HepG2 (cell line): ENCODE measurements around the gene GFER. TPM values are rescaled to one million over a fixed set of nuclear protein-coding genes. Genes with fewer than 3 reads are reported as not detected.

ENCODE experiments used
- BCL6 ChIP-seq: IDR thresholded peaks from 2 replicates; pipeline ENCODE4 v1.6.1; 2016; ENCODE audit warnings: missing genetic modification reagents, missing compliant biosample characterization
- GLI4 ChIP-seq: sonication (generic); formaldehyde crosslinking; IDR thresholded peaks from 2 replicates; pipeline ENCODE4 v1.5.1; 2020; ENCODE audit warnings: missing genetic modification reagents, mild to moderate bottlenecking, moderate library complexity, borderline replicate concordance
- HOXA3 ChIP-seq: sonication (generic); formaldehyde crosslinking; IDR thresholded peaks from 2 replicates; pipeline ENCODE4 v1.5.0; 2020; ENCODE audit warnings: missing genetic modification reagents
- JARID2 ChIP-seq: sonication (generic); formaldehyde crosslinking; IDR thresholded peaks from 2 replicates; pipeline ENCODE4 v1.8.1; 2023; ENCODE audit warnings: missing genetic modification reagents, inconsistent platforms; ENCODE audit not compliant: insufficient replicate concordance
- MAF1 ChIP-seq: sonication (generic); formaldehyde crosslinking; IDR thresholded peaks from 2 replicates; pipeline ENCODE4 v1.5.0; 2020; ENCODE audit warnings: missing genetic modification reagents, borderline replicate concordance
- NFIB ChIP-seq: sonication (generic); formaldehyde crosslinking; IDR thresholded peaks from 2 replicates; pipeline ENCODE4 v1.9.0; 2021; ENCODE audit warnings: missing genetic modification reagents, mild to moderate bottlenecking, borderline replicate concordance
- NKX3-1 ChIP-seq: sonication (generic); formaldehyde crosslinking; IDR thresholded peaks from 2 replicates; pipeline ENCODE4 v1.5.0; 2020; ENCODE audit warnings: missing genetic modification reagents
- ONECUT2 ChIP-seq: sonication (generic); formaldehyde crosslinking; IDR thresholded peaks from 2 replicates; pipeline ENCODE4 v1.4.0; 2020; ENCODE audit warnings: missing genetic modification reagents
- PATZ1 ChIP-seq: sonication (generic); formaldehyde crosslinking; IDR thresholded peaks from 2 replicates; pipeline ENCODE4 v1.4.0; 2020; ENCODE audit warnings: missing genetic modification reagents
- RBM22 ChIP-seq: fragments of 200-400 bp; formaldehyde crosslinking; optimal IDR thresholded peaks from 2 replicates; pipeline ENCODE3; 2017; ENCODE audit warnings: mild to moderate bottlenecking, low read length, moderate library complexity
- REXO4 ChIP-seq: sonication (generic); formaldehyde crosslinking; IDR thresholded peaks from 2 replicates; pipeline ENCODE4 v1.8.0; 2022; ENCODE audit warnings: missing genetic modification reagents, mild to moderate bottlenecking, borderline replicate concordance
- RFX5 ChIP-seq: IDR thresholded peaks from 2 replicates; pipeline ENCODE4 v1.6.1; 2011; ENCODE audit warnings: low read depth, low read length, improper control_type of control experiment
- SAP130 ChIP-seq: IDR thresholded peaks from 2 replicates; pipeline ENCODE4 v1.6.1; 2016; ENCODE audit warnings: low read depth
- SOX13 ChIP-seq, 3 experiments: fragments of 450-650 bp in 1 of 3; sonication (generic) in 1 of 3; formaldehyde crosslinking in 1 of 3; IDR thresholded peaks in 2 of 3; conservative IDR thresholded peaks in 1 of 3; 2 replicates each; pipeline versions ENCODE4 v1.5.0 to v1.6.1; 2016 to 2020; ENCODE audit warnings: antibody characterized with exemption in 1 of 3, mild to moderate bottlenecking in 1 of 3, missing compliant biosample characterization in 1 of 3, missing genetic modification reagents in 1 of 3, moderate library complexity in 1 of 3
- SP140L ChIP-seq: sonication (generic); formaldehyde crosslinking; IDR thresholded peaks from 2 replicates; pipeline ENCODE4 v1.4.0; 2020; ENCODE audit warnings: missing genetic modification reagents, borderline replicate concordance
- SRY ChIP-seq: sonication (generic); formaldehyde crosslinking; IDR thresholded peaks from 2 replicates; pipeline ENCODE4 v1.8.0; 2022; ENCODE audit warnings: mild to moderate bottlenecking, missing genetic modification reagents
- TBX2 ChIP-seq: sonication (generic); formaldehyde crosslinking; IDR thresholded peaks from 2 replicates; pipeline ENCODE4 v1.5.0; 2020; ENCODE audit warnings: missing genetic modification reagents, mild to moderate bottlenecking, borderline replicate concordance
- TEAD3 ChIP-seq: optimal IDR thresholded peaks from 2 replicates; pipeline ENCODE3; 2016; ENCODE audit warnings: borderline replicate concordance
- XRCC5 ChIP-seq: fragments of 200-400 bp; formaldehyde crosslinking; optimal IDR thresholded peaks from 2 replicates; pipeline ENCODE3; 2017; ENCODE audit warnings: mild to moderate bottlenecking, low read length
- ZNF329 ChIP-seq: sonication (generic); formaldehyde crosslinking; IDR thresholded peaks from 2 replicates; pipeline ENCODE4 v1.9.0; 2021; ENCODE audit warnings: low read depth, mild to moderate bottlenecking, missing genetic modification reagents
- ZNF574 ChIP-seq: sonication (generic); formaldehyde crosslinking; IDR thresholded peaks from 2 replicates; pipeline ENCODE4 v1.4.0; 2020; ENCODE audit warnings: missing genetic modification reagents
- ZNF619 ChIP-seq: sonication (generic); formaldehyde crosslinking; IDR thresholded peaks from 2 replicates; pipeline ENCODE4 v1.4.0; 2020; ENCODE audit warnings: mild to moderate bottlenecking, missing genetic modification reagents
- ZSCAN12 ChIP-seq: sonication (generic); formaldehyde crosslinking; IDR thresholded peaks from 2 replicates; pipeline ENCODE4 v1.9.0; 2021; ENCODE audit warnings: mild to moderate bottlenecking, missing genetic modification reagents
- ZSCAN21 ChIP-seq: sonication (generic); formaldehyde crosslinking; IDR thresholded peaks from 2 replicates; pipeline ENCODE4 v1.8.0; 2022; ENCODE audit warnings: mild to moderate bottlenecking, missing genetic modification reagents, moderate library complexity, borderline replicate concordance
- polyA plus RNA-seq, 8 experiments: library from polyadenylated mRNA; depleted of rRNA in 3 of 8; stranded (reverse) in 7 of 8; unstranded in 1 of 8; fragments of >200 nt; fragmentation: Illumina TruSeq in 4 of 8; extraction: Trizol in 4 of 8; gene quantifications; 2 replicates each; pipeline versions ENCODE4 v1.2.1 to v1.2.3, GENCODE V29; 2011 to 2016; ENCODE audit warnings: low read depth in 4 of 8, missing spikeins in 1 of 8, mixed read lengths in 1 of 8; ENCODE audit not compliant: insufficient read depth in 1 of 8
- total RNA-seq, 5 experiments: library from RNA; depleted of rRNA; stranded (reverse); fragments of >200 nt; fragmentation: Illumina TruSeq; extraction: Trizol; gene quantifications; 2 replicates each; pipeline ENCODE4 v1.2.3, GENCODE V29; 2016; ENCODE audit warnings: low read depth in 1 of 5
- TF ChIP-seq, protein P1 (sequence below): sonication (generic); formaldehyde crosslinking; IDR thresholded peaks from 2 replicates; pipeline ENCODE4 v1.5.0; 2020; ENCODE audit warnings: mild to moderate bottlenecking, missing genetic modification reagents, moderate library complexity

The GFER gene
- total and polyA plus RNA-seq, 2 of the 13 experiments (the other 11 are each of a cell fraction or from before 2014, with no cell fraction given) = 28.6 to 71.7 TPM

GRCh38 chr16:2016407-2016922, 32.5 kb downstream of the GFER start (continued):
- TF ChIP-seq SOX13 (IDR thresholded peaks at IDR 0.05) = no peak
- no peak for TF ChIP-seq SOX13 (CRISPR knock-in tag; conservative IDR thresholded peaks at IDR 0.05 in 1 of 2, IDR thresholded peaks at IDR 0.05 in 1 of 2)
- TF ChIP-seq TBX2 (CRISPR knock-in tag) = no peak
- TF ChIP-seq RBM22 = no peak
- TF ChIP-seq HOXA3 (CRISPR knock-in tag) = 0 out of 2 replicates have a peak, but pooled peaks have one; percentile 5
- TF ChIP-seq ONECUT2 (CRISPR knock-in tag) = no peak
- TF ChIP-seq JARID2 (CRISPR knock-in tag) = no peak
- TF ChIP-seq SRY (CRISPR knock-in tag) = no peak
- TF ChIP-seq SAP130 (CRISPR knock-in tag) = peak; percentile 40
- TF ChIP-seq REXO4 (CRISPR knock-in tag) = no peak
- TF ChIP-seq GLI4 (CRISPR knock-in tag) = no peak
- no peak for TF ChIP-seq NFIB
- TF ChIP-seq SP140L (CRISPR knock-in tag) = no peak
- peak; percentile 37; the same call in 1 of the 2 replicates for TF ChIP-seq BCL6 (CRISPR knock-in tag)
- peak; percentile 64; the same call in 1 of the 2 replicates for TF ChIP-seq PATZ1 (CRISPR knock-in tag)
- no peak for TF ChIP-seq ZNF619 (CRISPR knock-in tag)
- no peak for TF ChIP-seq NKX3-1 (CRISPR knock-in tag)
- TF ChIP-seq ZSCAN12 (CRISPR knock-in tag) = no peak
- TF ChIP-seq ZNF329 = no peak
- no peak for TF ChIP-seq RFX5
- peak; percentile 23 for TF ChIP-seq XRCC5
- TF ChIP-seq TEAD3 (CRISPR knock-in tag) = no peak
- TF ChIP-seq MAF1 (CRISPR knock-in tag) = no peak
- no peak for TF ChIP-seq ZSCAN21 (CRISPR knock-in tag)
- TF ChIP-seq, protein P1, sequence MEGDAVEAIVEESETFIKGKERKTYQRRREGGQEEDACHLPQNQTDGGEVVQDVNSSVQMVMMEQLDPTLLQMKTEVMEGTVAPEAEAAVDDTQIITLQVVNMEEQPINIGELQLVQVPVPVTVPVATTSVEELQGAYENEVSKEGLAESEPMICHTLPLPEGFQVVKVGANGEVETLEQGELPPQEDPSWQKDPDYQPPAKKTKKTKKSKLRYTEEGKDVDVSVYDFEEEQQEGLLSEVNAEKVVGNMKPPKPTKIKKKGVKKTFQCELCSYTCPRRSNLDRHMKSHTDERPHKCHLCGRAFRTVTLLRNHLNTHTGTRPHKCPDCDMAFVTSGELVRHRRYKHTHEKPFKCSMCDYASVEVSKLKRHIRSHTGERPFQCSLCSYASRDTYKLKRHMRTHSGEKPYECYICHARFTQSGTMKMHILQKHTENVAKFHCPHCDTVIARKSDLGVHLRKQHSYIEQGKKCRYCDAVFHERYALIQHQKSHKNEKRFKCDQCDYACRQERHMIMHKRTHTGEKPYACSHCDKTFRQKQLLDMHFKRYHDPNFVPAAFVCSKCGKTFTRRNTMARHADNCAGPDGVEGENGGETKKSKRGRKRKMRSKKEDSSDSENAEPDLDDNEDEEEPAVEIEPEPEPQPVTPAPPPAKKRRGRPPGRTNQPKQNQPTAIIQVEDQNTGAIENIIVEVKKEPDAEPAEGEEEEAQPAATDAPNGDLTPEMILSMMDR (CRISPR knock-in tag) = peak; percentile 79
- TF ChIP-seq ZNF574 = peak; percentile 51; the same call in 1 of the 2 replicates
